ENCODE data around the gene SNX18.

SNX18 gene

DNA sequence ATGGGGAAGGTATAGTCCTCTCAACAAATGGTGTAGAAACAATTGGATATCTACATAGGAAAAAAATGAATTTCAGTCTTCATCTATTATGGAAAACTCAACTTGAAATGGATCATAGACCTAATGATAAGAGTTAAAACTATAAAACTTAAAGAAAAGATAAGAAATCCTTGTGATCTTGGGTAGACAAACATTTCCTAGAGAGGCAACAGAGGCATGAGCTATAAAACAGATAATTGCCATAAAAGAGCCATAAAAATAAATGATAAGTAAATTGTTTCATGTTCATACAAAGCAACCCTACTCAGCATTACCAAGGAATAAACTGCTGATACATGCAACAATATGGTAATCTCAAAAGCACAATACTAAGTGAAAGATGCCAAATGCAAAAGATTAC is 76.2 kb downstream of the SNX18 start:
- Histone ChIP-seq H3K4me3 (ENCODE audit: low read depth, low read length) (no peak overlapping the region), H3K9ac (ENCODE audit: low read depth, low read length) (no peak overlapping the region), H3K36me3 (ENCODE audit: control insufficient read depth, insufficient read depth, low read length) (no peaks in the 10 kb centered on the region), H3K9me3 (ENCODE audit: control insufficient read depth, insufficient read depth, low read length) (no peaks in the 10 kb centered on the region), H3K27me3 (ENCODE audit: control insufficient read depth, insufficient read depth, low read length) (no peaks in the 10 kb centered on the region), H3K4me1 (ENCODE audit: control insufficient read depth, insufficient read depth, low read length) (no peaks in the 10 kb centered on the region)

DNA sequence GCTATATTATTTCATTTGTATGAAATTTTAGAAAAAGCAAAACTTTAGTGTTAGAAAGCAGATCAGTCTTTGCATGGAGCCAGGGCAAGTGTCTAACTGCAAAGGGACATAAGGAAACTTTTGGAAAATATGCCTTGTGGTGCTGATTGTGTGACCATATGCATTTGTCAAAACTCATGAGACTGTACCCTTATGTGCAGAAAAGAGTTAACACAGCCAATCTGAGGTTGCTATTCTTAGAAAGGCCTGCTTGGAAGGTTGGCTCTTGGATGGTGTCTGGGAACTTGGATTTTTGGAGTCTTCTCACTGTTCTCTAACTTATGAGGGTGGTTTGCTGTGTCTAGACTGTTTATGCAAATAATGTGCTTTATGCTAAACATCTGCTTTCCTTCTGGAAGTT is 76.6 kb downstream of the SNX18 start:
- Histone ChIP-seq H3K9me3 (ENCODE audit: control insufficient read depth, insufficient read depth, low read length) (no peaks in the 10 kb centered on the region), H3K4me1 (ENCODE audit: control insufficient read depth, insufficient read depth, low read length) (no peaks in the 10 kb centered on the region), H3K4me3 (ENCODE audit: low read depth, low read length) (no peak overlapping the region), H3K9ac (ENCODE audit: low read depth, low read length) (no peak overlapping the region), H3K36me3 (ENCODE audit: control insufficient read depth, insufficient read depth, low read length) (no peaks in the 10 kb centered on the region), H3K27me3 (ENCODE audit: control insufficient read depth, insufficient read depth, low read length) (no peaks in the 10 kb centered on the region)

DNA sequence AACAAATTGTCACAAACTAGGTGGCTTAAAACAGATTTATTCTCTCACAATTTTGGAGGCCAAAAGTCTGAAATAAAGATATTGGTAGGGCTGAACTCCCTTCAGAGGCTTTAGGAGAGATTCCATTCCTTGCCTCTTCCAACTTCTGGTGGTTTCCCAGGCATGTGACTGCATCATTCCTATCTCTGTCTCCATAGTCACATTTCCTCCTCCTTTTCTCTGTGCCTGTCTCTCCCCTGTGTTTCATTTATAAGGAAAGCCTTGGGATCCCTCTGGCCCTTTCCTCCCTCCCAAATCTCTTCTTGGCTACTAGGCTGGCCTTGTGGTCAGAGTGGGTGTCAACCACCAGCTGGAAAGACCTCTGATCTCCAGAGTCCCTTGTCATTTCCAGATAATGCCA is 78.2 kb downstream of the SNX18 start:
- H3K9me3 ChIP-seq (ENCODE audit: control insufficient read depth, insufficient read depth, low read length): no peaks in the 10 kb centered on the region
- no peak overlapping the region for H3K4me3 ChIP-seq (ENCODE audit: low read depth, low read length)
- H3K9ac ChIP-seq (ENCODE audit: low read depth, low read length): no peak overlapping the region
- no peaks in the 10 kb centered on the region for H3K36me3 ChIP-seq (ENCODE audit: control insufficient read depth, insufficient read depth, low read length)
- H3K4me1 ChIP-seq (ENCODE audit: control insufficient read depth, insufficient read depth, low read length): no peaks in the 10 kb centered on the region
- no peaks in the 10 kb centered on the region for H3K27me3 ChIP-seq (ENCODE audit: control insufficient read depth, insufficient read depth, low read length)

Measured in iPS-15b (cell line).